Measurements from ENCODE around the gene HTT. TPM values are rescaled to one million over a fixed set of nuclear protein-coding genes. Genes with fewer than 3 reads are reported as not detected.

HTT gene
- total and polyA plus RNA-seq, 2 of the 13 experiments (the other 11 are each of a cell fraction or from before 2014, with no cell fraction given): 17.5 to 19.5 TPM

DNA sequence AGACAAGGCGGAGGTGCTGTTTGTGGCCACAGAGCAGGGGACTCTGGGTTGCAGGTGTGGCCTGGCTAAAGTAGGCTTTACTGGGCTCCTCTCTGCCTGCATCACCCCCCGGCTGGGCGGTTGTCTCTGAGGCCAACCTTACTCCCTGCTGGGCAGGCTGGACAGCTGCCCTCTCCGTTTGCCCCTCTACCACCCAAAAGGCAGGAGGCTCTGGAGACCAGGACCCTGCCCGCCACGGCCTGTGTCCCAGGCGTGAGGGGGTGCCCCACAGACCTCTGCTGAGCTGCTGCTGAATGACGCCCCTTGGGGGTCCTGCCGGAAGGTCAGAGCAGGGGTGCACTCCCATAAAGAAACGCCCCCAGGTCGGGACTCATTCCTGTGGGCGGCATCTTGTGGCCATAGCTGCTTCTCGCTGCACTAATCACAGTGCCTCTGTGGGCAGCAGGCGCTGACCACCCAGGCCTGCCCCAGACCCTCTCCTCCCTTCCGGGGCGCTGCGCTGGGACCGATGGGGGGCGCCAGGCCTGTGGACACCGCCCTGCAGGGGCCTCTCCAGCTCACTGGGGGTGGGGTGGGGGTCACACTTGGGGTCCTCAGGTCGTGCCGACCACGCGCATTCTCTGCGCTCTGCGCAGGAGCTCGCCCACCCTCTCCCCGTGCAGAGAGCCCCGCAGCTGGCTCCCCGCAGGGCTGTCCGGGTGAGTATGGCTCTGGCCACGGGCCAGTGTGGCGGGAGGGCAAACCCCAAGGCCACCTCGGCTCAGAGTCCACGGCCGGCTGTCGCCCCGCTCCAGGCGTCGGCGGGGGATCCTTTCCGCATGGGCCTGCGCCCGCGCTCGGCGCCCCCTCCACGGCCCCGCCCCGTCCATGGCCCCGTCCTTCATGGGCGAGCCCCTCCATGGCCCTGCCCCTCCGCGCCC, 1.1 kb upstream of the HTT start (continued):
- no peak for TF ChIP-seq CEBPZ (IDR thresholded peaks at IDR 0.05; ENCODE audit: low read length)
- no peak for TF ChIP-seq ZBTB3 (CRISPR knock-in tag; IDR thresholded peaks at IDR 0.05; ENCODE audit: borderline replicate concordance, low read depth)
- TF ChIP-seq HOXD1 (CRISPR knock-in tag; IDR thresholded peaks at IDR 0.05): no peak
- TF ChIP-seq ATF7 (IDR thresholded peaks at IDR 0.05): no peak
- TF ChIP-seq ATF7 (CRISPR knock-in tag; IDR thresholded peaks at IDR 0.05): no peak
- no peak; the same call in 1 of the 2 replicates for TF ChIP-seq CENPT (CRISPR knock-in tag; IDR thresholded peaks at IDR 0.05; ENCODE audit: low read depth)
- TF ChIP-seq CHCHD3 (CRISPR knock-in tag; IDR thresholded peaks at IDR 0.05): no peak
- TF ChIP-seq ZNF589 (CRISPR knock-in tag; conservative IDR thresholded peaks at IDR 0.05): peak; percentile 60; the same call in 1 of the 2 replicates
- TF ChIP-seq ZNF782 (CRISPR knock-in tag; IDR thresholded peaks at IDR 0.05; ENCODE audit: borderline replicate concordance): no peak
- TF ChIP-seq NCOA5 (CRISPR knock-in tag; IDR thresholded peaks at IDR 0.05): no peak
- no peak for TF ChIP-seq CENPBD1 (CRISPR knock-in tag; IDR thresholded peaks at IDR 0.05; ENCODE audit: borderline replicate concordance, low read depth)
- no peak; the same call in 1 of the 2 replicates for TF ChIP-seq ZSCAN9 (CRISPR knock-in tag; IDR thresholded peaks at IDR 0.05; ENCODE audit: borderline replicate concordance)
- peak; percentile 66 for TF ChIP-seq ATF7-NPFF (CRISPR knock-in tag; IDR thresholded peaks at IDR 0.05; ENCODE audit: low read depth)
- TF ChIP-seq ZNF570 (CRISPR knock-in tag; IDR thresholded peaks at IDR 0.05; ENCODE audit: borderline replicate concordance): no peak
- TF ChIP-seq JDP2 (CRISPR knock-in tag; IDR thresholded peaks at IDR 0.05; ENCODE audit: borderline replicate concordance): no peak
- TF ChIP-seq, protein P1, sequence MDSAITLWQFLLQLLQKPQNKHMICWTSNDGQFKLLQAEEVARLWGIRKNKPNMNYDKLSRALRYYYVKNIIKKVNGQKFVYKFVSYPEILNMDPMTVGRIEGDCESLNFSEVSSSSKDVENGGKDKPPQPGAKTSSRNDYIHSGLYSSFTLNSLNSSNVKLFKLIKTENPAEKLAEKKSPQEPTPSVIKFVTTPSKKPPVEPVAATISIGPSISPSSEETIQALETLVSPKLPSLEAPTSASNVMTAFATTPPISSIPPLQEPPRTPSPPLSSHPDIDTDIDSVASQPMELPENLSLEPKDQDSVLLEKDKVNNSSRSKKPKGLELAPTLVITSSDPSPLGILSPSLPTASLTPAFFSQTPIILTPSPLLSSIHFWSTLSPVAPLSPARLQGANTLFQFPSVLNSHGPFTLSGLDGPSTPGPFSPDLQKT (CRISPR knock-in tag; IDR thresholded peaks at IDR 0.05; ENCODE audit: borderline replicate concordance): no peak
- no peak for TF ChIP-seq SAFB2 (CRISPR knock-in tag; IDR thresholded peaks at IDR 0.05; ENCODE audit: borderline replicate concordance, low read depth)
- no peak for TF ChIP-seq SATB2 (CRISPR knock-in tag; IDR thresholded peaks at IDR 0.05)
- no peak for TF ChIP-seq ZNF562 (CRISPR knock-in tag; IDR thresholded peaks at IDR 0.05; ENCODE audit: borderline replicate concordance)
- no peak for TF ChIP-seq ZNF274 (CRISPR knock-in tag; IDR thresholded peaks at IDR 0.05)
- TF ChIP-seq, protein P2, sequence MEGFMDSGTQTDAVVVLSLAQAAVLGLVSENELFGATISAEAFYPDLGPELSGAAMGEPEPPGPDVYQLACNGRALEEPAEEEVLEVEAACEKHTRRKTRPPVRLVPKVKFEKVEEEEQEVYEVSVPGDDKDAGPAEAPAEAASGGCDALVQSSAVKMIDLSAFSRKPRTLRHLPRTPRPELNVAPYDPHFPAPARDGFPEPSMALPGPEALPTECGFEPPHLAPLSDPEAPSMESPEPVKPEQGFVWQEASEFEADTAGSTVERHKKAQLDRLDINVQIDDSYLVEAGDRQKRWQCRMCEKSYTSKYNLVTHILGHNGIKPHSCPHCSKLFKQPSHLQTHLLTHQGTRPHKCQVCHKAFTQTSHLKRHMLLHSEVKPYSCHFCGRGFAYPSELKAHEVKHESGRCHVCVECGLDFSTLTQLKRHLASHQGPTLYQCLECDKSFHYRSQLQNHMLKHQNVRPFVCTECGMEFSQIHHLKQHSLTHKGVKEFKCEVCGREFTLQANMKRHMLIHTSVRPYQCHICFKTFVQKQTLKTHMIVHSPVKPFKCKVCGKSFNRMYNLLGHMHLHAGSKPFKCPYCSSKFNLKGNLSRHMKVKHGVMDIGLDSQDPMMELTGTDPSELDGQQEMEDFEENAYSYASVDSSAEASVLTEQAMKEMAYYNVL (CRISPR knock-in tag; IDR thresholded peaks at IDR 0.05; ENCODE audit: borderline replicate concordance): peak; percentile 78; the same call in 1 of the 2 replicates
- no peak for TF ChIP-seq REL (CRISPR knock-in tag; conservative IDR thresholded peaks at IDR 0.05)
- no peak for TF ChIP-seq ZNF33B (CRISPR knock-in tag; IDR thresholded peaks at IDR 0.05)

Measured in HepG2 (cell line).